ENCODE data around the gene AGAP3.

Gene AGAP3

DNA sequence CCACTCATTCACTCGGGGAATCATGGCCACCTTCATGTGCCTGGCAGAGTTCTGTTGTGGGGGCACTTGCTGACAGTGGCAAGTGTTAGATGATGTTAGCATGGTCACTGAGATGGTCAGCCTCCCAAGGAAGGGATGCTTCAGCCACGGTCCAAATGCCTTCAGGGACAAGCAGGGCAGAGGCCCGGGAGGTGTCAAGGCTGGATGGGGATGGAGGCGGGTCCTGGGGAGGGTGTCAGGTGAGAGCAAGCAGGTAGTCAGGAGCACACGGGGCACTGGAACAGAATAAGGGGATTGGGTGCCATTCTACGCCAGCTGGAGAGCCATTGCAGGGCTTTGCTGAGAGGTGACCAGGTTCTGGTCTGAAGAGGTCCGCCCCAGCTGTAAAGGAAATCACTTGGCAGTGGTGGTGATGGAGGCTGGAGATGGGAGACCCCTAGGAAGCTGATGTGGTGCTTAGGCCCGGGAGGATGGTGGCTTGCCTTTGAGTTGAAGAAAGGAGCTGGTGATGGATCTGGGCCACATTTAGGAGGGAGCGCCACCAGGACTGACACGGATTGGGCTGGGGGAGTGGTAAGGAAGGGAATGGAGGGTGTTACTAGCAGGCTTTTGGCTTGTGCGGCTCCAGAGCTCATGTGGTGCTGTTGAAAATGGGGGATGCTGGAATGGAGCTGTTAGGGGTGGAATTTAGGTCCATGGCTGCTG lies 24.1 kb downstream of the AGAP3 start:
- DNase-seq = no peak

DNA sequence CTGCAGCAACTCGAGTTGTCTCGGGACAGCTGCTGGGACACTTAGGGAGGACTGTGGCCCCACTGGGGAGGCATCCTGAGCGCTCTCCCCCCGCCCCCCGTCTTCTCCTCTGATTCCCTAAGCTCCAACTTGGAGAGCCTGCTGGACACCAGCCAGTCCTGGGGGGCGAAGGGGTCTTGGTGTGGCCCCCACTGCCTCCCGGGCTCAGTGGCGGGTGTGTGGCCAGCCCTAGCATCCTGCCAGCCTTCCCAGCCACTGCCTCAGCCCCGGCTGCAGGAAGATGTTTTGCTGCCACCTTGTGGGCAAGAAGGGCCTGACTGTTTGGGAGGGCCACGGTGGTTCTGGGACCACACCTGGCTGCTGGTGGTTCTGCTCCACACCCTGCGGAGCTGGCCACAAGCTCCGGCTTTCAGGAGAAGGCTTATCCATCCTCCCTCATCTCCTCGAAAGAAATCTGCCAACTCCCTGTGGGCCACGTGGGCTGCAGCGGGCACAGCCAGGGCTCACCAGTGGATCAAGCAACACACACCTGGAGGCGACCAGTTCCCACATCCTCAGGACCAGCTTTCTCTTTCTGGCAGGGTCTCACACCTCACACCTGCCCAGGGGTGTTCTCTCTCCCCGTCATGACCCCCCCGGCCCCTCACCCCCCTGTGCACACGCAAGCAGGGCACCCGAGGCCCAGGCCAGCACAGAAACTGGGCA lies 24.8 kb downstream of the AGAP3 start:
- DNase-seq = peak; percentile 50 to 59

DNA sequence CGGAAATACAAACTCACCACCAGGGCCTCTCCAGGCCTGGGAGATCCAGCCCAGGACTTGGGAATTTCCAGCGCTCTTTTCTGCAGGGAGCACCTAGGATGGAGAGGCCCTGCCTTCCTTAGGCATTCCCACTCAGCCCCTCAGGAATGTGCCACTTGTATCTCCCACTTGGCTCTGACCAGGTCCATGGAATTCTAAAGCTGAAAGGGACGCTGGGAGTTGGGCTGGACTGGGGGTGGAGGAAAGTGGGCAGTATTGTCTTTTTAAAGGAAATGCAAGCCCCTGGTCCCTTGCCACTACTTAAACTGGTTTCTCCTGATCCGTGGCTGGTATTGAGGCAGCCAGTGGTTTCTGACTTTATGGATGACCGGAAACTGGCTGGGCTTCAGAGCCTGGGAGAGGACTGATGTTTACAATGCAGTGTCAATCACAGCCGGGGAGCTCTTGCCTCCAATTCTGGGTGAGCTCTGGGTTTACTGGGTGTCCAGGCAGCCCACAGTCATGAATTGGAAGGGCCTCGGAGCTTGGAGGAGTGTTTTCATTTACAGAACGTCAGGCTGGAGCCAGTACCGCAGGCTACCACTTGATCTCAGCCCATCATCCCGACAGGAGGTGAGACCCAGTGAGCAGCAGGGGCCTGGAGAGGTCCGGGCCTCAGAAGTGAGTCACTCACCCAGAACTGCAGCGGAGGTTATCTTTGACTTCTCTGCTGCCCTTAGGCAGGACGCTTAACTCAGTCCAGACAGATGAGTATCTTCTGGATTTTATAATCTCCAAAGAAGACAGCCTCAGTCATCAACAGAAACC lies 27.3 kb downstream of the AGAP3 start:
- DNase-seq = no peak

DNA sequence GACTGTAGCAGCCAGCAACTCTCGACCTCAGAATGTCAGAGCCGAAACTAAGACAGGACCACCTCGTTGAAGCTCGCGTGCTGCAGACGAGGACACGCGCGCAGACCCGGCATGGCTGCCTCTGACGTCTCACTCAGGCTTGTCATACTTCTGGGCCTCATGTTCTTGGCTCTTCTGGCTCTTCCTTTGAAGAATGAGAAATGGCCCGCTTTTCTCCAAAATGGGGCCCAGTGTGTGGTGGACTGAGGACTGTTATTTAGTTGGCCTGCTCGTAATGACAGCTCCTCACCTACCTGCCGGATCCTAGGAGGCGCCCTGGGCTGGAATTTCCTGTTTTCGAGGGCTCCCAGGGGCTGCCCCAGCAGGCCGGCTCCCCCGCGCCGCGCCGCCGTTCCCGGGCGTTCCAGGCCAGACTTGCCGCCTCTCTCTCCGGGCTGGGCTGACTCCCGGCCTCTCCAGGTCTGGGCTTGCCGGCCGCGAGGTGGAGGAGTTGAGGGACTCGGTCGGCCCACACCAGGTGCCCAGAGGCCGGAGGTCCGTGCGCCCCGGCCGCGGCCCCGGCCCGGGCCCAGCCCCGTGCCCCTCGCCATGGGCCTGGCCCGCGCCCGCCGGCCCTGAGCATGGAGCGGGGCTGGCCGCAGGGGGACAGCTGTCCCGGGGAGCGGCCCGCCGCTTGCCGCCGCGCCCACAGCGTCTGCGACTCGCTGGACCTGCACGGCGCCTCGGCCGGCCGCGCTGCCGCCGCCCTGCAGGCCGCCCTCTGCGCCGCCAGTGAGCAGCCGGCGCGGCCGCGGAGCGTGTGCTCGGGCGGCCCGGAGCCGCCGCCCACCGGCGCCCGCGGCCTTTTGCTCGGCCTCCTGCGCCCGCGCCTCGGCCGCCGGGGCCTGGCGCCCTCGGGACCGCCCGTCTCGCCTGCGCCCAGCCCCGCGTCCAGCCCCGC lies 28.1 kb downstream of the AGAP3 start:
- DNase-seq = no peak

- no peak for DNase-seq
Measured at GRCh38 chr7:151115121-151115835, 29.0 kb downstream of the AGAP3 start.

DNA sequence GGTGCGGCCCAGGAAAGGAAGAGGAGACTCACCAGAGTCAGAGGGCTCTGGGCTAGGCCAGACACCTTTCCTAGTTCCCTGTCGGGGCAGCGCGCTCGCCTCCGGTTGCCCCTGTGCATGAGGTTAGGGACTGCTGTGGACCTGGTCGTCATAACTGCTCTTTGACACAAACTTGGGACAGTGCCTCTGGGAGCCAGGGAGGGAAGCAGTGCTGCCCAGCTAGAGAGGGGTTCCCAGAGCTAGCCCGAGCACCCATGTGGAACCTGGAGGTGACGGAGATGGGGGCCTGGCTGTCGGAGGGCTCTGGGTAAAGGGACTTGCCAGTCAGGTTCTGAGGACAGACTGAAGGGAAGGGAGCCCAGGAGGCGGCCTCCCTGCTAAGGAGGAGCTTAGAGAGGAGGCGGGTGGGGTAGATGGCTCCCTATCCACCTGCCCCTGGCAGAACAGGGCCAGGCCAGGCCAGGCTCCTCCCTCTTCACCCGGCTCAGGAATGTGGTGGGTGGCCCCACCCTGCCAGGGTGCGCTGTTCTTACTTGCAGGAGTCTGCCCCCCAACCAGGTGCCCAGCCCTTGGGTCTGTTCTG lies 29.7 kb downstream of the AGAP3 start:
- no peak for DNase-seq

DNA sequence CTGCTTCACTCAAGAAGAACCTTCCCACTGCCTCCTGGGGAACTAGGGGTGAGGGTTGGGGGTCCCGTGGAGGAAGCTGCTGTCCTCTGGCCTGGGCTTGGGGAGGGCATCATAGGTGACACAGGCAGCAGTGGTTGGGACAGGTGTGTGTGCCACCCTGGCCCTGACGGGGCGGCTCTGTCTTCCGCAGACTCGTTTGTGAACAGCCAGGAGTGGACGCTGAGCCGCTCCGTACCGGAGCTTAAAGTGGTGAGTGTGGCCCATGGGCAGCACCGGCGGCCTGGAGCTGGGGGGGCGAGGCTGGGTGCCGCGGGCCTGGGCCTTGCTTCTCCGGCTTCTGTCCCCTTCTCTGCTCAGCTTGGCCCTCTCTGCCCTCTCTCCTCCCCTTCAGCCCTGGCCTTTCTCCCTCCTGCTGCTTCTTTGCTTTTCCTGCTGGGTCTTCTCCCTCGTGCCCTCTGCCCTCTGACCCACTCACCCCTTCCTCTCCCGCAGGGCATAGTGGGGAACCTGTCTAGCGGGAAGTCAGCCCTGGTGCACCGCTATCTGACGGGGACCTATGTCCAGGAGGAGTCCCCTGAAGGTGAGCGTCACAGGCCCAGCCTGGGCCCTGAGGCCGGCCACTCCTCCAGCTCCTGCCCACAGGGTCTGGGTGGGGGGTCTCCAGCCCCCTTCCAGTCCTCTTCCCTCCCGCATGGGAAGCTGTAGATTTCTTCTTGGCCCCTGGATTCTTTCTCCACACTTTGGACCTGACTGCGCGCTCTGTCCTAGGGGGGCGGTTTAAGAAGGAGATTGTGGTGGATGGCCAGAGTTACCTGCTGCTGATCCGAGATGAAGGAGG lies 30.5 kb downstream of the AGAP3 start:
- no peak for DNase-seq

DNA sequence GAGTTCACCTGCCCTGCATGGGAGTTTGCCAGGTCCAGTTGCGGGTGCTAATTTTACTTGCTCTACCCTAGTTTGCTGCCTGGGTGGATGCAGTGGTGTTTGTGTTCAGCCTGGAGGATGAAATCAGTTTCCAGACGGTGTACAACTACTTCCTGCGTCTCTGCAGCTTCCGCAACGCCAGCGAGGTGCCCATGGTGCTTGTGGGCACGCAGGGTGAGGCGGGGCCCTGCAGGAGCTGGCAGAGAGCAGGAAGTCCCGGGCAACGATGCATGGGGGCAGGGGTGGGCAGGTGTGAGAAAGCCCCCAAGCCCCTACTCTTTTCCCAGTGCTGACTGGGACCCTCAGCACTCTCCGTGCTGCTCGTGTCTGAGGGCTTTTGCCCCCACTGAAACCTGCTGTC lies 31.3 kb downstream of the AGAP3 start:
- DNase-seq = no peak

DNA sequence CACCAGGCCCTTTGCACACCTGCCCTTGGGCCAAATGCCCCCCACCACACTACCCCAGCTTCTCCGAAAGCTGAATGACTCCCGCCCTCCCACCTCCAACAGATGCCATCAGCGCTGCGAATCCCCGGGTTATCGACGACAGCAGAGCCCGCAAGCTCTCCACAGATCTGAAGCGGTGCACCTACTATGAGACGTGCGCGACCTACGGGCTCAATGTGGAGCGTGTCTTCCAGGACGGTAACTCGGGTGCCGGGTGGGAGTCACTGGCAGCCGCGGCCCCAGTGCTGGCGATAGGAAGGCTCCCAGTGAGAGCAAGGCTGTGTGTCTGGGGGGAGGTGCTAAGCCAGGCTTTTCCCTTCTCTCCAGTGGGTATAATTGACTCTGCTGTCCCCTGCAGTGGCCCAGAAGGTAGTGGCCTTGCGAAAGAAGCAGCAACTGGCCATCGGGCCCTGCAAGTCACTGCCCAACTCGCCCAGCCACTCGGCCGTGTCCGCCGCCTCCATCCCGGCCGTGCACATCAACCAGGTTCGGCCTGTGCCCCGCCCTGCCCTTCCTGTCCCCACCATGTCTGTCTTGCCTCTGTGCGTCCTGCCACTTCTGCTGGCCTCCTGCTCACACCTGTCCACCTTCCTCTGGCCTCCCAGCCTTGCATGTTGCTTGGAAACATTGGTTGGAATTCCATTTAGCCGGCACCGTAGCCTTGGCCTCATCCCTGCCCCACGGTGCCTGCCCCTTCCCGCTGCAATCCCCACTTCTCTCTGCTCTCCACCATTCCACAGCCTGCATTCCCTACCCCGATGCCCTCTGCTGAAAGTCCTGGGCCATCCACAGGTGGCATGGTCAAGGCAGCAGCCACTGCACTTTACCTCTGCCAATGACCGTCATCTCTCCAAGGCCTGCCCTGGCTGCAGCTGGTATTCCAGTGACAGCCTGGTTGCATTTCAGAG lies 32.1 kb downstream of the AGAP3 start:
- DNase-seq = no peak

GRCh38 chr7:151119055-151119415 lies 32.8 kb downstream of the AGAP3 start:
- DNase-seq = no peak

DNA sequence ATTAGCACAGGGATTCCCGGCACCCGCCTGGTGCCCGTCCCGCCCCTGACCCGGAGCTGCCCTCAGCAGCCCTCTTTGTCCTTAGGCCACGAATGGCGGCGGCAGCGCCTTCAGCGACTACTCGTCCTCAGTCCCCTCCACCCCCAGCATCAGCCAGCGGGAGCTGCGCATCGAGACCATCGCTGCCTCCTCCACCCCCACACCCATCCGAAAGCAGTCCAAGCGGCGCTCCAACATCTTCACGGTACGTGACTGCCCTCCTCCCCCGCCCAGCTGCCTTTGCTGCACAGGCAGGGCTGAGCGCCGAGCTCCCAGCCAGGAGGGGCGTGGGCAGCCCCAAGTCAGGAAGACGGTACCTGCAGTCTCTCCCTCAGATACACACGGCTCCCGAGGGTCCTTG lies 33.6 kb downstream of the AGAP3 start:
- no peak for DNase-seq

DNA sequence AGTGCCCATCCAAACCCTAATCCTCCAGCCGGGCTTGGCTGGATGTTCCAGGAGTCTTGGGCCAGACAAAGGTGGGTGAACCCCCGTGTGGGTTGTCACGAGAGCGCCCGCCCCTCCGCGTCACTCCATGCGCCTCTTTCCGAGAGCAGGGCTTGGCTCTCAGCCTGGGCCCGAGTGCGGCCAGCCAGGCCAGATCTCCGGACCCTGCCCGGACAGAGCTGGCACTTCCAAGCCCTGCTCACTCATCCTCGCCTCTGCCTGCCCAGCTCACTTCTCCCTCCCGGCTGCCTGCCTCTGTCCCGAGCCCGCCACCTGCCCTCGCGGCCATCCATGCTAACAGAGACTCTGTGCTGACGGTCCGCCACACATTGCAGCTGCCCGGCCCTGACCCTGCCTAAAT lies 34.6 kb downstream of the AGAP3 start:
- DNase-seq = no peak

GRCh38 chr7:151121380-151122170 lies 35.3 kb downstream of the AGAP3 start:
- DNase-seq = no peak

DNA sequence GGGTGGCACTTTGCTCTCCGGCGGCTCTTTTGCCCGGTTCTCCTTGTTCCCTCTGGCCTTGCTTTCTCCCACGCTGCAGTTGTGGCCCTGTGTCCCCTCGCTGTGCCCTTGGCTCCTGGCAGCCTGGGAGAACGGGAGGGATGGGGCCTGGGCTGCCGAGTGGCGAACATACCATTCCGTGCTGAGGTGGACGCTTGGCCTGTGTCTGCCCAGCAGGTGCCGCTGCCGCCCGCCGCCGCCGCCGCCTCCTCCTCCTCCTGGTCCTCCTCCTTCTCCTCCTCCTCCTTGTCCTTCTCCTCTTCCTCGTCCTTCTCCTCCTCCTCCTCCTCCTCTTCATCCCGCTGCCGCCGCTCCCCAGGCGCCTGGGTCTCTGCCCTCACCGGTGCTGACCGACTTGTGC lies 36.0 kb downstream of the AGAP3 start:
- DNase-seq = no peak

GRCh38 chr7:151122796-151123157 lies 36.5 kb downstream of the AGAP3 start:
- DNase-seq = no peak

DNA sequence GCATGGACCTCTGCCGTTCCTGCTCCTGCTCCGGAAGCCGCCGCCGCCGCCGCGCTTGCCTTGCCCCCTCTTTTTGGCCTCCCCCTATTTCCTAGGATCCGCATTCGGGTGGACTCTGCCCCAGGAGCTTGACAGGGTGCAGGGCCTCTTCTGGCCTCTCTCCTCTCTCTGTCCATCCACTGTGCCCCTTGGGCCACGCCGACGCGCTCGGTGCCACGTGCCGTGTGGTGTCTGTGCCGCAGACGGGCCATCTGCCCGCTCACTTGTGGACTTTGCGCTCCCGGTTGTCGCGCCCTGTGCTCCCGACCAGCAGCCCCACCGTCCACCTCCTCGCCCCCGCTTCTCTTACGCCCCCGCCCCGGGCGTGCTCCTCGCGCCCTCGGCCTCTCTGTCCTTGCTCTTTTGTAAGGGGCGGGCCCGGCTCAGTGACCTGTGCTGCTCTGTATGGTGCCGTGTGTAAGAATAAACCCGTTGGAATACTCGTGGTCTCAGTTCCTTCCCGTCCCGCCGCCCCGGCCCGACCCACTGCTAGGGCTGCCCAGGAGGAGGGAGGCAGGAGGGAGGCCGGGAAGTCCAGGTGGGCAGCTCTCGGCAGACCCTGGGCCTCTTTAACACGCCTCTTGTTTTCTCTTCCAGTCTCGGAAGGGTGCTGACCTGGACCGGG lies 37.0 kb downstream of the AGAP3 start:
- no peak for DNase-seq

DNA sequence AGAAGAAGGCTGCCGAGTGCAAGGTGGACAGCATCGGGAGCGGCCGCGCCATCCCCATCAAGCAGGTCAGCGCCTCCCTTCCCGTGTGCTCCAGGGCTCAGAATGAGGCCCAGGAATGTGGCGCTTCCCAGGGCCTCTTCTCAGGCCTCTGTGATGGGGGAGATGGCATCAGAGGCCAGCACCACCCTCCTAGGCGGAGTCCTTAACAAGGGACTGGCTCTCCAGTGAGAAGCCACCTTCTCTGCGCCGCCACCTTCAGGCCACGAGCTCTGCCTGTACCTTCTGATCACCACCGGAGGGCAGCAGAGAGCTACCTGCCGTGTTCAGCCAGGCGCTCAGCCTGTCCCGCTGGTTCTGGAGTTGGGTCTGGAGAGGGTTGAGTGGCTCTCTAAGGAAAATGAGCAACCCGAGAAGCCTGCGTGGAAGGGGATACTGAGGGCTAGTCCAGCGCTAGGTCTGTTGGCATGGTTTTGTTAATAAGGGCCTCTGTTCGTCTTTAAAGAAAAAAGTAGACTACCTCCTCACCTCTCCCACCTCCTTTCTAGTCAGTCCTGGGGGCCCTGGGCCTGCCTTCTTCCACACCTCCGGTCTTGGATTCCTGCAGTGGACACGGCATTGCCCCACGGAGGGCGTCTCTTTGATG lies 37.7 kb downstream of the AGAP3 start:
- DNase-seq = peak; percentile 41 to 48

DNA sequence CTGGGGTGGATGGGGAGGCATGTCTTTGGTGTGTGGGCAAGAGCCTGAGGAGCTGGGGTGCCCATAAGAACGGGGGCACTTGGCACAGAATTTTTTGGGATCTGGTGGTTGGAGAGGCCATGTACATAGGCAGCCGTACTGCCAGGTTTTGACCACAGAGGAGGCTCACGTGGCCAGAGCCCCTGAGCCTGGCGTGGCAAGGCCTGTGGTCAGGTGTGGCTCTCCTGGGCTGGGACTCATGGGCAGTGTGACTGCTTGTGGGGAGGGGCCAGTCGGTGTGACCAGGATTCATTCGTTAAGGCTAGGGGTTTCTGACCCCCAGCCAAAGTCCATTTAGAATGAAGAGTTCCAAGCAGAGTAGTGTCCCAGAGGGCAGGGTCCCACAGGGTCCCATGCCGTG lies 38.2 kb downstream of the AGAP3 start:
- DNase-seq = no peak
